T follicular helper cell (primary cell): Measurements from ENCODE around the gene MPV17L.
"Not testable (repeated sequence)": the region's sequence is repeated elsewhere in the genome, so short reads cannot be mapped to it uniquely, and the experiment has no call there.

Experiments
- DNase-seq: peaks from one replicate; pipeline ENCODE4 v3.0.0-alpha.2; 2020; ENCODE audit warnings: low read depth
- total RNA-seq, 2 experiments: gene quantifications; one replicate each; lab custom pipeline; 2026; lab: John Stamatoyannopoulos, UW

The MPV17L gene
- total RNA-seq: 0 to 0.04 reads per million in 2 experiments

- not testable (repeated sequence) for DNase-seq
Observed at GRCh38 chr16:15395631-15396508, at the start of gene MPV17L. Gene MPV17L (plus strand): TSS chr16:15395754. CDS start chr16:15395898, 144 bp downstream.

GRCh38 chr16:15348721-15349120, 46.8 kb upstream of the MPV17L start:
- not testable (repeated sequence) for DNase-seq

- DNase-seq: not testable (repeated sequence)
Observed at GRCh38 chr16:15351251-15351650, 44.3 kb upstream of the MPV17L start.

- not testable (repeated sequence) for DNase-seq
Observed at GRCh38 chr16:15351745-15352144, 43.8 kb upstream of the MPV17L start.

GRCh38 chr16:15352852-15353251, 42.7 kb upstream of the MPV17L start:
- DNase-seq: not testable (repeated sequence)

GRCh38 chr16:15354846-15355245, 40.7 kb upstream of the MPV17L start:
- DNase-seq: not testable (repeated sequence)

GRCh38 chr16:15357495-15357894, 38.1 kb upstream of the MPV17L start:
- not testable (repeated sequence) for DNase-seq

- not testable (repeated sequence) for DNase-seq
Observed at GRCh38 chr16:15378194-15378593, 17.4 kb upstream of the MPV17L start, which contains the start of gene NPIPA5. Gene NPIPA5 (minus strand): TSS chr16:15378294. CDS start chr16:15378294, 0 bp downstream.

GRCh38 chr16:15382810-15383209, 12.7 kb upstream of the MPV17L start:
- DNase-seq: not testable (repeated sequence)

GRCh38 chr16:15388060-15388459, 7.5 kb upstream of the MPV17L start:
- DNase-seq: not testable (repeated sequence)

- not testable (repeated sequence) for DNase-seq
Observed at GRCh38 chr16:15389916-15390315, 5.6 kb upstream of the MPV17L start.

GRCh38 chr16:15393025-15393424, 2.5 kb upstream of the MPV17L start:
- not testable (repeated sequence) for DNase-seq

GRCh38 chr16:15396509-15396829, 915 bp downstream of the MPV17L start:
- not testable (repeated sequence) for DNase-seq

GRCh38 chr16:15396948-15397594, 1.5 kb downstream of the MPV17L start:
- DNase-seq: no peak

GRCh38 chr16:15398618-15399316, 3.2 kb downstream of the MPV17L start:
- no peak for DNase-seq

GRCh38 chr16:15399317-15399716, 3.8 kb downstream of the MPV17L start:
- DNase-seq: no peak

GRCh38 chr16:15400314-15400713, 4.8 kb downstream of the MPV17L start:
- DNase-seq: not testable (repeated sequence)

GRCh38 chr16:15401972-15402371, 6.4 kb downstream of the MPV17L start:
- DNase-seq: no peak

- DNase-seq: no peak
Observed at GRCh38 chr16:15403392-15403995, 7.9 kb downstream of the MPV17L start.

- DNase-seq: not testable (repeated sequence)
Observed at GRCh38 chr16:15404091-15404490, 8.5 kb downstream of the MPV17L start.

GRCh38 chr16:15404792-15405191, 9.2 kb downstream of the MPV17L start:
- no peak for DNase-seq

GRCh38 chr16:15407756-15408155, 12.2 kb downstream of the MPV17L start:
- DNase-seq: not testable (repeated sequence)
